Fibroblast of pulmonary artery (primary cell): Measurements from ENCODE around the gene BMP10.
"Not testable (repeated sequence)": the region's sequence is repeated elsewhere in the genome, so short reads cannot be mapped to it uniquely, and the experiment has no call there.

Source experiments
- DNase-seq: peaks from one replicate; pipeline ENCODE4 v3.0.0-alpha.2; 2010; ENCODE audit warnings: low read depth
- H3K4me3 ChIP-seq: replicated peaks from 2 replicates; pipeline ENCODE4 v1.5.1; 2011; ENCODE audit warnings: low read depth, mild to moderate bottlenecking, control low read depth, low read length, moderate library complexity
- CTCF ChIP-seq: IDR thresholded peaks from 2 replicates; pipeline ENCODE4 v1.5.1; 2011; ENCODE audit warnings: mild to moderate bottlenecking, control low read depth, low read length, inconsistent platforms; ENCODE audit errors: missing control alignments

Gene BMP10

GRCh38 chr2:68900496-68901198 lies 29.4 kb upstream of the BMP10 start:
- peak; percentile 20 for TF ChIP-seq CTCF
- H3K4me3 ChIP-seq = no peak overlapping the region
- DNase-seq = peak; percentile 18

GRCh38 chr2:68895981-68896380 lies 24.8 kb upstream of the BMP10 start:
- H3K4me3 ChIP-seq, DNase-seq: not testable (repeated sequence)

GRCh38 chr2:68889500-68889899 lies 18.3 kb upstream of the BMP10 start:
- peak; percentile 52 for DNase-seq
- no peak overlapping the region for H3K4me3 ChIP-seq
- TF ChIP-seq CTCF = no peak

- no peak for DNase-seq
- TF ChIP-seq CTCF = no peak
- H3K4me3 ChIP-seq = no peak overlapping the region
Observed at GRCh38 chr2:68889021-68889420, 17.8 kb upstream of the BMP10 start.

GRCh38 chr2:68888038-68888704 lies 17.0 kb upstream of the BMP10 start:
- no peak for DNase-seq
- TF ChIP-seq CTCF = no peak

GRCh38 chr2:68885811-68886075 lies 14.5 kb upstream of the BMP10 start:
- no peak for DNase-seq
- H3K4me3 ChIP-seq = no peak overlapping the region
- no peak for TF ChIP-seq CTCF

More at GRCh38 chr2:68888038-68888704, 17.0 kb upstream of the BMP10 start:
- no peak overlapping the region for H3K4me3 ChIP-seq

GRCh38 chr2:68885074-68885810 lies 14.0 kb upstream of the BMP10 start:
- DNase-seq = no peak
- no peak overlapping the region for H3K4me3 ChIP-seq
- TF ChIP-seq CTCF = no peak
